HEK293 (cell line): Measurements from ENCODE around the gene PTGR1.

Source experiments
- CTCF ChIA-PET: fragments of 350-600 bp; formaldehyde crosslinking; extraction: SDS; loops from one replicate; lab custom pipeline; 2021; ENCODE audit warnings: antibody characterized with exemption; lab: Yijun Ruan, JAX
- POLR2A ChIA-PET: fragments of 300-600 bp; formaldehyde crosslinking; extraction: SDS; loops from one replicate; lab custom pipeline; 2020; ENCODE audit warnings: antibody characterized with exemption, inconsistent platforms; lab: Yijun Ruan, JAX
- H3K27ac ChIP-seq: fragments of 200-500 bp; sonication (Bioruptor generic); 2 replicates; pipeline ENCODE4 v1.5.1; 2014; ENCODE audit warnings: low read depth, low read length, control low read depth, inconsistent platforms; ENCODE audit errors: extremely low read depth
- H3K36me3 ChIP-seq, 2 experiments: fragments of 200-500 bp in 1 of 2; sonication (Bioruptor generic) in 1 of 2; 1 replicate in 1 of 2; 2 replicates in 1 of 2; pipeline ENCODE4 v1.5.1; 2014 to 2017; ENCODE audit warnings: inconsistent platforms in 2 of 2, low read length in 2 of 2; ENCODE audit not compliant: control insufficient read depth in 2 of 2, insufficient read depth in 1 of 2
- H3K4me1 ChIP-seq: fragments of 200-500 bp; sonication (Bioruptor generic); 2 replicates; pipeline ENCODE4 v1.5.1; 2014; ENCODE audit warnings: mild to moderate bottlenecking, low read length, inconsistent platforms; ENCODE audit not compliant: control insufficient read depth, insufficient read depth
- H3K4me3 ChIP-seq: 2 replicates; pipeline ENCODE4 v1.5.1; 2011; ENCODE audit warnings: low read depth, mild to moderate bottlenecking, control low read depth, low read length, moderate library complexity
- H3K9me3 ChIP-seq: fragments of 200-500 bp; sonication (Bioruptor generic); 2 replicates; pipeline ENCODE4 v1.5.1; 2014; ENCODE audit warnings: low read depth, low read length, inconsistent platforms; ENCODE audit not compliant: control insufficient read depth, insufficient read depth
- BCL11A ChIP-seq: fragments of 450-650 bp; formaldehyde crosslinking; IDR thresholded peaks from 2 replicates; pipeline ENCODE4 v1.5.1; 2016; ENCODE audit warnings: low read depth, missing biosample characterization, missing genetic modification characterization
- GLIS2 ChIP-seq: fragments of 450-650 bp; formaldehyde crosslinking; IDR thresholded peaks from 2 replicates; pipeline ENCODE4 v1.5.1; 2016; ENCODE audit warnings: missing biosample characterization, missing genetic modification characterization
- KLF9 ChIP-seq: fragments of 450-650 bp; formaldehyde crosslinking; IDR thresholded peaks from 2 replicates; pipeline ENCODE4 v1.5.1; 2016; ENCODE audit warnings: missing biosample characterization, missing genetic modification characterization, low read depth
- PRDM10 ChIP-seq: fragments of 450-650 bp; formaldehyde crosslinking; IDR thresholded peaks from 2 replicates; pipeline ENCODE4 v1.5.1; 2016; ENCODE audit warnings: missing biosample characterization, missing genetic modification characterization
- REST ChIP-seq: fragments of 450-650 bp; formaldehyde crosslinking; IDR thresholded peaks from 2 replicates; pipeline ENCODE4 v1.5.1; 2016; ENCODE audit warnings: missing biosample characterization, missing genetic modification characterization
- SALL2 ChIP-seq: fragments of 450-650 bp; formaldehyde crosslinking; IDR thresholded peaks from 2 replicates; pipeline ENCODE4 v1.5.0; 2017; ENCODE audit warnings: missing biosample characterization, mild to moderate bottlenecking, missing genetic modification characterization, borderline replicate concordance
- TRIM28 ChIP-seq: IDR thresholded peaks from 2 replicates; pipeline ENCODE4 v1.6.1; 2011; ENCODE audit warnings: low read length, control low read depth, borderline replicate concordance
- WT1 ChIP-seq: fragments of 450-650 bp; formaldehyde crosslinking; IDR thresholded peaks from 2 replicates; pipeline ENCODE4 v1.5.1; 2016; ENCODE audit warnings: missing biosample characterization, missing genetic modification characterization
- ZEB2 ChIP-seq: fragments of 450-650 bp; formaldehyde crosslinking; IDR thresholded peaks from 2 replicates; pipeline ENCODE4 v1.5.1; 2016; ENCODE audit warnings: missing biosample characterization, missing genetic modification characterization
- ZFHX2 ChIP-seq: fragments of 450-650 bp; formaldehyde crosslinking; conservative IDR thresholded peaks from 2 replicates; pipeline ENCODE4 v1.5.1; 2016; ENCODE audit warnings: missing biosample characterization, missing genetic modification characterization
- ZIC2 ChIP-seq: fragments of 450-650 bp; formaldehyde crosslinking; IDR thresholded peaks from 2 replicates; pipeline ENCODE4 v1.5.1; 2016; ENCODE audit warnings: missing biosample characterization, missing genetic modification characterization
- ZNF132 ChIP-seq: fragments of 450-650 bp; formaldehyde crosslinking; IDR thresholded peaks from 2 replicates; pipeline ENCODE4 v1.5.1; 2017; ENCODE audit warnings: missing biosample characterization, missing genetic modification characterization, borderline replicate concordance
- ZNF16 ChIP-seq: fragments of 450-650 bp; formaldehyde crosslinking; IDR thresholded peaks from 2 replicates; pipeline ENCODE4 v1.5.1; 2016; ENCODE audit warnings: low read depth, missing biosample characterization, missing genetic modification characterization
- ZNF184 ChIP-seq: fragments of 450-650 bp; IDR thresholded peaks from 2 replicates; pipeline ENCODE4 v1.5.1; 2018; ENCODE audit warnings: missing biosample characterization, mild to moderate bottlenecking, missing genetic modification characterization
- ZNF221 ChIP-seq: fragments of 450-650 bp; formaldehyde crosslinking; IDR thresholded peaks from 2 replicates; pipeline ENCODE4 v1.5.1; 2017; ENCODE audit warnings: missing biosample characterization, missing genetic modification characterization, borderline replicate concordance
- ZNF302 ChIP-seq: fragments of 450-650 bp; formaldehyde crosslinking; IDR thresholded peaks from 2 replicates; pipeline ENCODE4 v1.5.1; 2016; ENCODE audit warnings: missing biosample characterization, missing genetic modification characterization, low read depth
- ZNF350 ChIP-seq: fragments of 450-650 bp; formaldehyde crosslinking; IDR thresholded peaks from 2 replicates; pipeline ENCODE4 v1.5.0; 2017; ENCODE audit warnings: missing biosample characterization, mild to moderate bottlenecking, missing genetic modification characterization
- ZNF354C ChIP-seq: fragments of 450-650 bp; formaldehyde crosslinking; IDR thresholded peaks from 2 replicates; pipeline ENCODE4 v1.5.1; 2016; ENCODE audit warnings: missing biosample characterization, missing genetic modification characterization, low read depth, borderline replicate concordance
- ZNF514 ChIP-seq: fragments of 450-650 bp; formaldehyde crosslinking; IDR thresholded peaks from 2 replicates; pipeline ENCODE4 v1.5.1; 2016; ENCODE audit warnings: missing biosample characterization, missing genetic modification characterization
- ZNF571 ChIP-seq: fragments of 450-650 bp; formaldehyde crosslinking; IDR thresholded peaks from 2 replicates; pipeline ENCODE4 v1.5.0; 2017; ENCODE audit warnings: missing biosample characterization, missing genetic modification characterization
- ZNF596 ChIP-seq: fragments of 450-650 bp; IDR thresholded peaks from 2 replicates; pipeline ENCODE4 v1.5.0; 2018; ENCODE audit warnings: missing biosample characterization, mild to moderate bottlenecking, missing genetic modification characterization, moderate library complexity
- ZNF600 ChIP-seq: fragments of 450-650 bp; formaldehyde crosslinking; IDR thresholded peaks from 2 replicates; pipeline ENCODE4 v1.5.1; 2016; ENCODE audit warnings: missing biosample characterization, missing genetic modification characterization
- ZNF629 ChIP-seq: fragments of 450-650 bp; formaldehyde crosslinking; IDR thresholded peaks from 2 replicates; pipeline ENCODE4 v1.5.1; 2017; ENCODE audit warnings: missing biosample characterization, missing genetic modification characterization
- ZNF654 ChIP-seq: fragments of 450-650 bp; formaldehyde crosslinking; IDR thresholded peaks from 2 replicates; pipeline ENCODE4 v1.5.1; 2016; ENCODE audit warnings: low read depth, missing biosample characterization, missing genetic modification characterization
- ZNF664 ChIP-seq: fragments of 450-650 bp; formaldehyde crosslinking; IDR thresholded peaks from 2 replicates; pipeline ENCODE4 v1.5.1; 2016; ENCODE audit warnings: missing biosample characterization, missing genetic modification characterization
- ZNF830 ChIP-seq: fragments of 450-650 bp; IDR thresholded peaks from 2 replicates; pipeline ENCODE4 v1.5.0; 2018; ENCODE audit warnings: missing biosample characterization, missing genetic modification characterization, low read depth, mild to moderate bottlenecking, moderate library complexity
- ZSCAN23 ChIP-seq: fragments of 450-650 bp; formaldehyde crosslinking; IDR thresholded peaks from 2 replicates; pipeline ENCODE4 v1.5.1; 2016; ENCODE audit warnings: missing biosample characterization, missing genetic modification characterization
- ZXDB ChIP-seq: fragments of 450-650 bp; formaldehyde crosslinking; IDR thresholded peaks from 2 replicates; pipeline ENCODE4 v1.5.1; 2016; ENCODE audit warnings: missing biosample characterization, missing genetic modification characterization

The PTGR1 gene

GRCh38 chr9:111601237-111602018 is 2.0 kb upstream of the PTGR1 start:
- ChIA-PET POLR2A (no interaction called here), CTCF (no interaction called here)
- Histone ChIP-seq H3K9me3 (no peaks in the 10 kb centered on the region), H3K4me1 (peaks cover 5% of the 10 kb centered on the region; the same call in 1 of the 2 replicates), H3K4me3 (no peak overlapping the region), H3K36me3 (peaks cover 0 to 7% of the 10 kb centered on the region in 2 experiments; a peak in 1 of 3 replicates), H3K27ac (no peak overlapping the region)
- TF ChIP-seq REST (tag by site-specific recombination) = no peak
- no peak for TF ChIP-seq ZNF132 (tag by site-specific recombination)
- TF ChIP-seq ZXDB = no peak
- TF ChIP-seq ZNF514 (tag by site-specific recombination) = no peak
- TF ChIP-seq ZEB2 (tag by site-specific recombination) = no peak
- no peak for TF ChIP-seq ZNF830 (tag by site-specific recombination)
- TF ChIP-seq ZNF664 (tag by site-specific recombination) = no peak
- no peak for TF ChIP-seq KLF9 (tag by site-specific recombination)
- TF ChIP-seq BCL11A (tag by site-specific recombination) = no peak
- TF ChIP-seq ZNF596 = no peak
- TF ChIP-seq ZSCAN23 = no peak
- TF ChIP-seq ZNF629 (tag by site-specific recombination) = no peak
- no peak for TF ChIP-seq ZNF350

- Histone ChIP-seq H3K4me1 (peaks cover 5% of the 10 kb centered on the region; the same call in 1 of the 2 replicates), H3K4me3 (no peak overlapping the region; the same call in 1 of the 2 replicates), H3K36me3 (peaks cover 0 to 17% of the 10 kb centered on the region in 2 experiments; a peak in 2 of 3 replicates), H3K9me3 (no peaks in the 10 kb centered on the region), H3K27ac (no peak overlapping the region)
- CTCF ChIA-PET = interaction anchor here (0.7 to 1.0 kb wide), 4 partner anchors 12 to 1131 kb away, joined by 3 to 9 read pairs (median 4); no protein-coding TSS in a partner anchor
- TF ChIP-seq ZNF571 (tag by site-specific recombination) = no peak
- TF ChIP-seq ZNF600 (tag by site-specific recombination) = no peak
- TF ChIP-seq PRDM10 (tag by site-specific recombination) = no peak
- no peak for TF ChIP-seq ZNF302
- no peak for TF ChIP-seq SALL2 (tag by site-specific recombination)
- TF ChIP-seq ZFHX2 (tag by site-specific recombination) = no peak
- no peak for TF ChIP-seq ZNF654 (tag by site-specific recombination)
- TF ChIP-seq WT1 = no peak
- TF ChIP-seq ZNF184 = no peak
- no peak for TF ChIP-seq ZNF16 (tag by site-specific recombination)
- TF ChIP-seq GLIS2 (tag by site-specific recombination) = no peak
- TF ChIP-seq ZNF596 = no peak
- TF ChIP-seq ZNF221 = no peak
- no peak for TF ChIP-seq ZNF354C (tag by site-specific recombination)
- TF ChIP-seq TRIM28 = no peak
- no peak for TF ChIP-seq ZEB2 (tag by site-specific recombination)
- TF ChIP-seq ZIC2 (tag by site-specific recombination) = no peak
- POLR2A ChIA-PET = no interaction called here
Observed at GRCh38 chr9:111599955-111600343, 502 bp upstream of the PTGR1 start.
